HEK293 (cell line): ENCODE results near the gene FXYD6.

ENCODE experiments used
- CTCF ChIA-PET: fragments of 350-600 bp; formaldehyde crosslinking; extraction: SDS; loops from one replicate; lab custom pipeline; 2021; ENCODE audit warnings: antibody characterized with exemption; lab: Yijun Ruan, JAX
- POLR2A ChIA-PET: fragments of 300-600 bp; formaldehyde crosslinking; extraction: SDS; loops from one replicate; lab custom pipeline; 2020; ENCODE audit warnings: antibody characterized with exemption, inconsistent platforms; lab: Yijun Ruan, JAX
- H3K27ac ChIP-seq: fragments of 200-500 bp; sonication (Bioruptor generic); 2 replicates; pipeline ENCODE4 v1.5.1; 2014; ENCODE audit warnings: low read depth, low read length, control low read depth, inconsistent platforms; ENCODE audit errors: extremely low read depth
- H3K36me3 ChIP-seq, 2 experiments: fragments of 200-500 bp in 1 of 2; sonication (Bioruptor generic) in 1 of 2; 1 replicate in 1 of 2; 2 replicates in 1 of 2; pipeline ENCODE4 v1.5.1; 2014 to 2017; ENCODE audit warnings: inconsistent platforms in 2 of 2, low read length in 2 of 2; ENCODE audit not compliant: control insufficient read depth in 2 of 2, insufficient read depth in 1 of 2
- H3K4me1 ChIP-seq: fragments of 200-500 bp; sonication (Bioruptor generic); 2 replicates; pipeline ENCODE4 v1.5.1; 2014; ENCODE audit warnings: mild to moderate bottlenecking, low read length, inconsistent platforms; ENCODE audit not compliant: control insufficient read depth, insufficient read depth
- H3K4me3 ChIP-seq: 2 replicates; pipeline ENCODE4 v1.5.1; 2011; ENCODE audit warnings: low read depth, mild to moderate bottlenecking, control low read depth, low read length, moderate library complexity
- H3K9me3 ChIP-seq: fragments of 200-500 bp; sonication (Bioruptor generic); 2 replicates; pipeline ENCODE4 v1.5.1; 2014; ENCODE audit warnings: low read depth, low read length, inconsistent platforms; ENCODE audit not compliant: control insufficient read depth, insufficient read depth
- GLI4 ChIP-seq: fragments of 450-650 bp; formaldehyde crosslinking; IDR thresholded peaks from 2 replicates; pipeline ENCODE4 v1.5.1; 2016; ENCODE audit warnings: missing biosample characterization, missing genetic modification characterization
- HIC1 ChIP-seq: fragments of 450-650 bp; formaldehyde crosslinking; IDR thresholded peaks from 2 replicates; pipeline ENCODE4 v1.5.1; 2016; ENCODE audit warnings: missing biosample characterization, missing genetic modification characterization
- KLF7 ChIP-seq: fragments of 450-650 bp; formaldehyde crosslinking; IDR thresholded peaks from 2 replicates; pipeline ENCODE4 v1.5.1; 2016; ENCODE audit warnings: missing biosample characterization, missing genetic modification characterization, borderline replicate concordance
- REST ChIP-seq: fragments of 450-650 bp; formaldehyde crosslinking; IDR thresholded peaks from 2 replicates; pipeline ENCODE4 v1.5.1; 2016; ENCODE audit warnings: missing biosample characterization, missing genetic modification characterization
- ZBTB17 ChIP-seq: fragments of 450-650 bp; formaldehyde crosslinking; IDR thresholded peaks from 2 replicates; pipeline ENCODE4 v1.5.1; 2016; ENCODE audit warnings: missing biosample characterization, missing genetic modification characterization
- ZBTB26 ChIP-seq: fragments of 450-650 bp; formaldehyde crosslinking; optimal IDR thresholded peaks from 2 replicates; pipeline ENCODE3; 2016; ENCODE audit warnings: missing biosample characterization, mild to moderate bottlenecking, missing genetic modification characterization
- ZNF133 ChIP-seq: fragments of 450-650 bp; formaldehyde crosslinking; IDR thresholded peaks from 2 replicates; pipeline ENCODE4 v1.5.1; 2016; ENCODE audit warnings: missing biosample characterization, missing genetic modification characterization
- ZNF214 ChIP-seq: fragments of 450-650 bp; formaldehyde crosslinking; IDR thresholded peaks from 2 replicates; pipeline ENCODE4 v1.5.1; 2017; ENCODE audit warnings: missing biosample characterization, mild to moderate bottlenecking, missing genetic modification characterization, borderline replicate concordance
- ZNF280D ChIP-seq: fragments of 450-650 bp; formaldehyde crosslinking; IDR thresholded peaks from 2 replicates; pipeline ENCODE4 v1.5.1; 2016; ENCODE audit warnings: missing biosample characterization, missing genetic modification characterization
- ZNF600 ChIP-seq: fragments of 450-650 bp; formaldehyde crosslinking; IDR thresholded peaks from 2 replicates; pipeline ENCODE4 v1.5.1; 2016; ENCODE audit warnings: missing biosample characterization, missing genetic modification characterization
- ZNF776 ChIP-seq: fragments of 450-650 bp; formaldehyde crosslinking; IDR thresholded peaks from 2 replicates; pipeline ENCODE4 v1.5.0; 2017; ENCODE audit warnings: missing biosample characterization, missing genetic modification characterization, borderline replicate concordance
- ZSCAN18 ChIP-seq: fragments of 450-650 bp; formaldehyde crosslinking; IDR thresholded peaks from 2 replicates; pipeline ENCODE4 v1.5.1; 2016; ENCODE audit warnings: missing biosample characterization, missing genetic modification characterization
- ZSCAN5A ChIP-seq: fragments of 450-650 bp; formaldehyde crosslinking; IDR thresholded peaks from 2 replicates; pipeline ENCODE4 v1.5.1; 2016; ENCODE audit warnings: missing biosample characterization, missing genetic modification characterization

FXYD6 gene

GRCh38 chr11:117837070-117837776, 39.2 kb downstream of the FXYD6 start:
- POLR2A ChIA-PET = no interaction called here
- TF ChIP-seq ZBTB17 (tag by site-specific recombination) (no peak), ZNF600 (tag by site-specific recombination) (no peak), ZNF133 (no peak)
- CTCF ChIA-PET = interaction anchor here (1.5 kb wide), 1 partner anchor 110 kb away, joined by 7 read pairs; no protein-coding TSS in a partner anchor
- Histone ChIP-seq H3K4me3 (no peak overlapping the region), H3K36me3 (no peaks in the 10 kb centered on the region), H3K9me3 (no peaks in the 10 kb centered on the region), H3K4me1 (no peaks in the 10 kb centered on the region), H3K27ac (no peak overlapping the region)

- no peaks in the 10 kb centered on the region for H3K36me3 ChIP-seq
- POLR2A ChIA-PET = no interaction called here
These were observed 40.1 kb downstream of the FXYD6 start for GRCh38 chr11:117836077-117836960.

More at GRCh38 chr11:117836077-117836960, 40.1 kb downstream of the FXYD6 start:
- Histone ChIP-seq H3K4me3 (no peak overlapping the region), H3K9me3 (no peaks in the 10 kb centered on the region), H3K27ac (no peak overlapping the region), H3K4me1 (no peaks in the 10 kb centered on the region)
- CTCF ChIA-PET = interaction anchor here (1.3 to 10.2 kb wide), 4 partner anchors 9 to 217 kb away, joined by 4 to 78 read pairs (median 21); no protein-coding TSS in a partner anchor
- TF ChIP-seq ZNF214 (no peak), ZNF280D (tag by site-specific recombination) (no peak), HIC1 (no peak), REST (no peak), ZSCAN18 (tag by site-specific recombination) (no peak), GLI4 (tag by site-specific recombination) (no peak), ZSCAN5A (no peak), KLF7 (tag by site-specific recombination) (no peak), ZBTB26 (tag by site-specific recombination) (no peak), ZNF776 (tag by site-specific recombination) (no peak)
- TF ChIP-seq, all 188 proteins: peak for 0
